Retinal pigment epithelial cell (primary cell): ENCODE measurements around the gene PRKAR2B.
A peak's percentile ranks its signal among the peaks of the same experiment; 100 is the strongest.
"Not testable (repeated sequence)": the region's sequence is repeated elsewhere in the genome, so short reads cannot be mapped to it uniquely, and the experiment has no call there.

Experiments used
- DNase-seq: peaks from one replicate; pipeline ENCODE4 v3.0.0-alpha.2; 2010; ENCODE audit warnings: low read depth
- H3K4me3 ChIP-seq: 2 replicates; pipeline ENCODE4 v1.5.1; 2011; ENCODE audit warnings: mild to moderate bottlenecking, low read length, control low read depth, moderate library complexity
- CTCF ChIP-seq: conservative IDR thresholded peaks from 2 replicates; pipeline ENCODE4 v1.5.1; 2011; ENCODE audit warnings: low read depth, low read length, control low read depth, inconsistent platforms

Gene PRKAR2B

DNA sequence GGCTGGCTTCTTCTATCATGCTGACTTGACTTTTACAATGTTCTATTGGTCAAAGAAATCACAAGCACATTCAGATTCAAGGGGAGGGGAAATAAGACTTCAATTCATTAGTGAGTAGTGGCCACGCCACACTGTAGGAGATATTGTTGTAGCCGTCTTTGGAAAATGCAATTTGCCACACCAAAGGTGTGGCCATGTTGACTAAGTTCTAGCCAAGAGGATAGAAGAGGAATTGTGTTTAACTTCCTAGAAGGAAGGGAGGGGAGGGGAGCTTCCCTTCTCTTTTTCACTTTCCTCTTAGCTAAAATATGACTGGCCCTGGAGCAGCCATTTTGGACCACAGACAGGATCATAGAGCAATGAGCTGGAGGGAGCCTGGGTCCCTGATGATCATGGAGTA is 3.4 kb upstream of the PRKAR2B start:
- no peak for TF ChIP-seq CTCF
- H3K4me3 ChIP-seq, result no peak overlapping the region
- DNase-seq, result no peak

DNA sequence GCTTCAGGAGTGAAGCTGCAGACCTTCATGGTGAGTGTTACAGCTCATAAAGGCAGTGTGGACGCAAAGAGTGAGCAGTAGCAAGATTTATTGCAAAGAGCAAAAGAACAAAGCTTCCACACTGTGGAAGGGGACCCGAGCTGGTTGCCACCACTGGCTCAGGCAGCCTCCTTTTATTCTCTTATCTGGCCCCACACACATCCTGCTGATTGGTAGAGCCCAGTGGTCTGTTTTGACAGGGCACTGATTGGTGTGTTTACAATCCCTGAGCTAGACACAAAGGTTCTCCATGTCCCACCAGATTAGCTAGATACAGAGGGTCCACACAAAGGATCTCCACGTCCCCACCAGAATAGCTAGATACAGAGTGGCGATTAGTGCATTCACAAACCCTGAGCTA is 2.7 kb upstream of the PRKAR2B start:
- DNase-seq, H3K4me3 ChIP-seq: not testable (repeated sequence)

GRCh38 chr7:107042326-107042910 is 2.1 kb upstream of the PRKAR2B start:
- H3K4me3 ChIP-seq, DNase-seq: not testable (repeated sequence)

DNA sequence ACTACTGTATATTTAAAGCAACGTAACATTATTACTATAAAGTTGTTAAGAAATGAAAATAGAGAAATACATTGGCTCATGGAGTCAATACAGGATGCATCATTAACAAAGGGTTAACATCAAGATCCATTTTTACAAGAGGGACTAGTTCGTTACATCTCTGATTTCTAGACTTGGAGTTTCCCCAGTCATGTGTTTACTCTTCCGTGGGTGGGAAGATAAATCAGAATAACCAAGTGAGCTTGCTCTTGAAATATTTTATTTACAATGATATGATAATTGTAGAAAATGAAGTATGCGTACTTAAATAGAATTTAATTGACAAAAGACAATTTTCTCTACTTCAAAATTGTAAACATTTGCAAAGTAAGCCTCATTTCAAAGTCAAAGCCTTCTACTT is 1.0 kb upstream of the PRKAR2B start:
- no peak for TF ChIP-seq CTCF
- DNase-seq, result no peak
- no peak overlapping the region for H3K4me3 ChIP-seq

DNA sequence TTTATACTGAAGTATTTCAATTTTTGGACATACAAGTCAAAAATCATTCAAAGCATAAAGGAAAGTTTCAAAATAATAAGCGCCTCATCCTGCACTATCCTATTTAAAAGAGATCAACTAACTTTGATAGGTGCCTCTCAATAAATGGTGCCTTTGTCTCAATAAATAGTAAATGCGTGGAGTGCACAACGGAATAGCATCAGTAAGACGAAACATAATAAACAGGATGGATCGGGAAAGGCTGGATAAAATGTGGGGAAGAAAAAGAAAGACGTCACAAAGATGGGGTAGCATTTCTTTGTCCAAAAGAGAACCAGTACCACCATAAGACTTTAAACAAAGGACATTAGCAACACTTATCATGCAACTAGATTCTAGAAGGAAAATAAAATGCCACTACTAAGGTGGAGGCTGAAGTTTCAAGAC is 571 bp upstream of the PRKAR2B start:
- DNase-seq, result no peak
- TF ChIP-seq CTCF, result no peak
- peak overlapping the region; percentile 56 for H3K4me3 ChIP-seq

DNA sequence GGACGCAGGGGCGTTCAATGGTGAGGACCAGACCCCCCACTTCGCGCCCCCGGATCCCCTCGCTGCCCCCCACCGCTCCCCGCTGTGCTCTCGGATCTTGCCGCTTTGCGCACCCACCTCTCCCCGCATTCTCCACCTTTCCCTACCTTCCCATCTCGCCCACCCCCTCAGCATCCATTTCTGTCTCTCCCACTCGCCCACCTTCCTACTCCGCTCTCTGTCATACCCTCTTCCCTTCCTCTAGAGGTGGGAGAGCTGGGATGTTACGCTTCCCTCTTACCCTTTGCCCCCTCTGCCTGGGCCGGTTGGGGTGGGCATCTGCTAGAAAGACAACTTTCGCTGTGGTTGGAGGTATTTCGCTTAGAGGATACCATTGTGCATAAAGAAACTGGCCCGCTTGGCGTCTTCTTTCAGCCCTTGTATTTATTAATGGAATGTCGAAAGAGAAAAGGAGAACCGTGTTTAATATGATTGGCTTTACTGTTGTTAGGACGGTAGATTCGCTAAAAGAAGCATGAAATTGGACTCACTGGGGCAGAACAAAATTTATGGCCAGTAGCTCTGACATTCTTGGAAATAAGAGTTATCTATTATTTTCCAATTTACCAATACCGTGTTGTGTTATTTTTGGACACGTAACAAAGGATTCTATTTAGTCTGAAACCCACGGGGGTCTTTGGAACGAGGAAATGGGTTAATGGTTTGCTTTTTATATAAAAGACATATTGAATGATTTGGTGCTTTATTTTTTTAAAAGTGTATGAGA is 873 bp downstream of the PRKAR2B start:
- TF ChIP-seq CTCF, result no peak
- DNase-seq, result no peak
- H3K4me3 ChIP-seq, result peak overlapping the region; percentile 81

- H3K4me3 ChIP-seq, result peak overlapping the region; percentile 81
- no peak for DNase-seq
- TF ChIP-seq CTCF, result no peak
These were observed 1.5 kb downstream of the PRKAR2B start for GRCh38 chr7:107045980-107046379.

GRCh38 chr7:107046491-107047259 is 2.2 kb downstream of the PRKAR2B start:
- no peak for DNase-seq
- no peak overlapping the region for H3K4me3 ChIP-seq
- TF ChIP-seq CTCF, result no peak
